OCI-LY7 (cell line): Measurements from ENCODE around the gene SHTN1.

Source experiments
- EZH2phosphoT487 ChIP-seq: fragments of 200-600 bp; sonication (generic); IDR thresholded peaks from 2 replicates; pipeline ENCODE4 v1.6.1; 2018; ENCODE audit warnings: low read depth, borderline replicate concordance, mild to moderate bottlenecking, mixed run types, antibody characterized with exemption, low read length, moderate library complexity, mixed read lengths
- TF ChIP-seq, protein P1 (sequence below): fragments of 200-600 bp; sonication (generic); conservative IDR thresholded peaks from 2 replicates; pipeline ENCODE4 v1.5.1; 2014; ENCODE audit warnings: mild to moderate bottlenecking, antibody characterized with exemption, low read length, moderate library complexity, mixed read lengths

DNA sequence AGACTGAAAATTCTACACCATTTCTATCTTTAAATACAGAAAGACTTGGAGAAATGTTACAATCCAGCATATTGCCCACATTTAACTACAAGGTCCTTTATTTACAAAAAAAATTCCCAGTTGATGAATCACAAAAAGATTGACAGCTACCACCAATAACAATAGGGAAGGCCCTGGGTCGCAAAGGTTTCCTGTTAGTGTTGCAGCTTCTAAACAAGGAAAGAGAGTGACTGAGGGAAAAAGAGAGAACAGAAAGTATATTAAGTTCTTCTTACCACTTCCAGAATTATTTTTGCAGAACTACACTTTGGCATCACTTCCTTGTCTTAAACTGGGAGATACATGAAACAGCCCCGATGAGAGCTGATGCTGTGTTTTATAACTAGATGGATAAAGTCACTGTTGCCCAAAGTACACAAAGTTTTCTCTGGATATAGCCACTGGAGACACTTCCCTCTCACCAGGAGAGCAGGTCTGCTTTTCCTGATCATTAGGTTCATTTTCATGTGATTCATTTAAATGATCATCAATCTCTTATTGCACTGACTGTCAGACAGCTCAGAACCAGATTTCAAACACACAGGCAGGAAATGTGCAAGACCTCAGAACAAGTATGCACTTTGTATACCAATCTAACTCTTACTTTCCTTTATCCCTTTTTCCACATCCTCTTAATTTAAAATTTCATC, 57.0 kb downstream of the SHTN1 start:
- TF ChIP-seq, protein P1, sequence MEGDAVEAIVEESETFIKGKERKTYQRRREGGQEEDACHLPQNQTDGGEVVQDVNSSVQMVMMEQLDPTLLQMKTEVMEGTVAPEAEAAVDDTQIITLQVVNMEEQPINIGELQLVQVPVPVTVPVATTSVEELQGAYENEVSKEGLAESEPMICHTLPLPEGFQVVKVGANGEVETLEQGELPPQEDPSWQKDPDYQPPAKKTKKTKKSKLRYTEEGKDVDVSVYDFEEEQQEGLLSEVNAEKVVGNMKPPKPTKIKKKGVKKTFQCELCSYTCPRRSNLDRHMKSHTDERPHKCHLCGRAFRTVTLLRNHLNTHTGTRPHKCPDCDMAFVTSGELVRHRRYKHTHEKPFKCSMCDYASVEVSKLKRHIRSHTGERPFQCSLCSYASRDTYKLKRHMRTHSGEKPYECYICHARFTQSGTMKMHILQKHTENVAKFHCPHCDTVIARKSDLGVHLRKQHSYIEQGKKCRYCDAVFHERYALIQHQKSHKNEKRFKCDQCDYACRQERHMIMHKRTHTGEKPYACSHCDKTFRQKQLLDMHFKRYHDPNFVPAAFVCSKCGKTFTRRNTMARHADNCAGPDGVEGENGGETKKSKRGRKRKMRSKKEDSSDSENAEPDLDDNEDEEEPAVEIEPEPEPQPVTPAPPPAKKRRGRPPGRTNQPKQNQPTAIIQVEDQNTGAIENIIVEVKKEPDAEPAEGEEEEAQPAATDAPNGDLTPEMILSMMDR: no peak
- TF ChIP-seq EZH2phosphoT487: no peak
